IPS DF 4.7 (cell line): ENCODE measurements around the gene PHAX.
"Not testable (repeated sequence)": the region's sequence is repeated elsewhere in the genome, so short reads cannot be mapped to it uniquely, and the experiment has no call there.

Source experiments
- DNase-seq: peaks from one replicate; pipeline ENCODE4 v3.0.0-alpha.2; 2013; ENCODE audit warnings: low spot score; ENCODE audit errors: extremely low read depth

Gene PHAX

GRCh38 chr5:126656401-126657007 lies 55.8 kb downstream of the PHAX start:
- DNase-seq: no peak

GRCh38 chr5:126658561-126658960 lies 57.8 kb downstream of the PHAX start:
- DNase-seq: no peak

- DNase-seq: no peak
Measured at GRCh38 chr5:126659805-126660482, 59.2 kb downstream of the PHAX start.

GRCh38 chr5:126664586-126664985 lies 63.8 kb downstream of the PHAX start:
- DNase-seq: no peak

GRCh38 chr5:126670109-126670508 lies 69.4 kb downstream of the PHAX start:
- not testable (repeated sequence) for DNase-seq

GRCh38 chr5:126671681-126672080 lies 70.9 kb downstream of the PHAX start:
- not testable (repeated sequence) for DNase-seq

- no peak for DNase-seq
Measured at GRCh38 chr5:126673477-126673876, 72.7 kb downstream of the PHAX start.

GRCh38 chr5:126674145-126674544 lies 73.4 kb downstream of the PHAX start:
- no peak for DNase-seq

GRCh38 chr5:126675338-126675737 lies 74.6 kb downstream of the PHAX start:
- DNase-seq: no peak

GRCh38 chr5:126676195-126676624 lies 75.5 kb downstream of the PHAX start:
- peak; percentile 80 for DNase-seq
